Astrocyte (in vitro differentiated cells and primary cell): ENCODE measurements around the gene PGPEP1. TPM values are rescaled to one million over a fixed set of nuclear protein-coding genes. Genes with fewer than 3 reads are reported as not detected.

Experiments
- DNase-seq: peaks from one replicate; pipeline ENCODE4 v3.0.0-alpha.2; 2010; ENCODE audit warnings: low read depth
- FAIRE-seq: peaks from 2 replicates; lab custom pipeline; 2011; peaks lifted over from hg19 to GRCh38; lab: Jason Lieb, UNC
- H2AFZ ChIP-seq: 2 replicates; pipeline ENCODE4 v1.6.0; 2012; ENCODE audit warnings: low read depth, low read length, inconsistent platforms
- H3K27ac ChIP-seq: 2 replicates; pipeline ENCODE4 v1.5.1; 2011; ENCODE audit warnings: low read depth, low read length, inconsistent platforms
- H3K27me3 ChIP-seq: 2 replicates; pipeline ENCODE4 v1.6.0; 2011; ENCODE audit warnings: low read length, inconsistent platforms; ENCODE audit not compliant: insufficient read depth
- H3K36me3 ChIP-seq: 2 replicates; pipeline ENCODE4 v1.5.1; 2011; ENCODE audit warnings: low read length, inconsistent platforms; ENCODE audit not compliant: insufficient read depth
- H3K4me1 ChIP-seq: 2 replicates; pipeline ENCODE4 v1.5.1; 2011; ENCODE audit warnings: low read length, inconsistent platforms; ENCODE audit not compliant: insufficient read depth
- H3K4me2 ChIP-seq: 2 replicates; pipeline ENCODE4 v1.6.0; 2012; ENCODE audit warnings: low read length, inconsistent platforms
- H3K4me3 ChIP-seq: 2 replicates; pipeline ENCODE4 v1.5.1; 2011; ENCODE audit warnings: low read depth, mild to moderate bottlenecking, low read length, inconsistent platforms; ENCODE audit not compliant: insufficient read depth
- H3K79me2 ChIP-seq: 2 replicates; pipeline ENCODE4 v1.6.0; 2012; ENCODE audit warnings: mild to moderate bottlenecking, low read length, inconsistent platforms; ENCODE audit not compliant: insufficient read depth
- H3K9ac ChIP-seq: 2 replicates; pipeline ENCODE4 v1.6.0; 2012; ENCODE audit warnings: mild to moderate bottlenecking, low read length, inconsistent platforms
- H3K9me3 ChIP-seq: 2 replicates; pipeline ENCODE4 v1.5.1; 2012; ENCODE audit warnings: low read depth, mild to moderate bottlenecking, low read length, inconsistent platforms; ENCODE audit not compliant: insufficient read depth
- H4K20me1 ChIP-seq: 2 replicates; pipeline ENCODE4 v1.6.0; 2012; ENCODE audit warnings: low read length, inconsistent platforms; ENCODE audit not compliant: insufficient read depth
- H3K27ac Mint-ChIP-seq: one replicate; pipeline ENCODE4 v1.8.0; 2021; ENCODE audit warnings: mild to moderate bottlenecking, mixed read lengths; ENCODE audit not compliant: unreplicated experiment
- H3K27me3 Mint-ChIP-seq: one replicate; pipeline ENCODE4 v1.8.0; 2021; ENCODE audit warnings: low read depth, mixed read lengths; ENCODE audit not compliant: unreplicated experiment
- H3K36me3 Mint-ChIP-seq: one replicate; pipeline ENCODE4 v1.8.0; 2021; ENCODE audit warnings: low read depth, mixed read lengths; ENCODE audit not compliant: unreplicated experiment
- H3K4me1 Mint-ChIP-seq: one replicate; pipeline ENCODE4 v1.8.0; 2021; ENCODE audit warnings: low read depth, mixed read lengths; ENCODE audit not compliant: unreplicated experiment
- H3K4me3 Mint-ChIP-seq: one replicate; pipeline ENCODE4 v1.8.0; 2021; ENCODE audit warnings: mild to moderate bottlenecking, moderate library complexity, mixed read lengths; ENCODE audit not compliant: unreplicated experiment
- H3K9me3 Mint-ChIP-seq: one replicate; pipeline ENCODE4 v1.8.0; 2021; ENCODE audit warnings: mild to moderate bottlenecking, mixed read lengths; ENCODE audit not compliant: unreplicated experiment
- EZH2 ChIP-seq: IDR thresholded peaks from 2 replicates; pipeline ENCODE4 v1.6.1; 2012; ENCODE audit warnings: mild to moderate bottlenecking, low read length, inconsistent platforms; ENCODE audit not compliant: insufficient read depth
- total RNA-seq: library from RNA; stranded (reverse); gene quantifications from 2 replicates; pipeline ENCODE4 v1.2.1, GENCODE V29; 2021
- TF ChIP-seq, protein P1 (sequence below): IDR thresholded peaks from 2 replicates; pipeline ENCODE4 v1.5.1; 2011; ENCODE audit warnings: low read depth, mild to moderate bottlenecking, inconsistent platforms, low read length, moderate library complexity; ENCODE audit not compliant: insufficient read depth

The PGPEP1 gene
- total RNA-seq, 1 donor from 2014 or later: 28.4 TPM

DNA sequence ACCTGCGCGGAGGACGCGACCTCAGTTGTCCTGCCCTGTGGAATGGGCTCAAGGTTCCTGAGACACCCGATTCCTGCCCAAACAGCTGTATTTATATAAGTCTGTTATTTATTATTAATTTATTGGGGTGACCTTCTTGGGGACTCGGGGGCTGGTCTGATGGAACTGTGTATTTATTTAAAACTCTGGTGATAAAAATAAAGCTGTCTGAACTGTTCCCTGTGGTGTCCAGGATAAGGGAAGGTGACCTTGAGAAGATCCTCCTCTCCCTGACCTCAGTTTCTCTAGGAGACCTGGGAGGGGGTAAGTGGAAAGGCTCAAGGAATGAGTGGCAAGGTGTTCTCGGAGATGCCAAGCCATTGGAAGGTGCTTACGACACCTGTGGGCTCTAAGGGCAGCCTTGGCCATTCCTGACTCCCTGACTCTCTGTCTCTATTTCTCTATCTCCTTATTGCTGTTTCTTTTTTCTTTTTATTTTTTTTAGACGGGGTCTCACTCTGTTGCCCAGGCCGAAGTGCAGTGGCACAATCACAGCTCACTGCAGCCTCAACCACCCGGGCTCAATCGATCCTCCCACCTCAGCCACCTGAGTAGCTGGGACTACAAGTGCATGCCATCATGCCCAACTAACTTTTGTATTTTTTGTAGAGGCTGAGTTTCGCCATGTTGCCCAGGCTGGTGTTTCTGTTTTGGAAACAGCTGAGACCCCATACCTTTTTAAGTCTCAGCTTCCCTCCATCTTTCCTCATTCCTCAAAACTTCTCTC lies 48.7 kb downstream of the PGPEP1 start:
- Mint-ChIP-seq H3K9me3 (no peaks in the 10 kb centered on the region), H3K4me3 (no peak overlapping the region), H3K27ac (no peak overlapping the region), H3K27me3 (peaks cover 14% of the 10 kb centered on the region), H3K4me1 (peaks cover 3% of the 10 kb centered on the region), H3K36me3 (no peaks in the 10 kb centered on the region)
- Histone ChIP-seq H2AFZ (no peak overlapping the region), H4K20me1 (peaks cover 25% of the 10 kb centered on the region), H3K27ac (no peak overlapping the region), H3K27me3 (no peaks in the 10 kb centered on the region), H3K4me1 (peaks cover 10% of the 10 kb centered on the region), H3K79me2 (peaks cover 17% of the 10 kb centered on the region), H3K9ac (no peak overlapping the region), H3K36me3 (no peaks in the 10 kb centered on the region), H3K4me2 (peak overlapping the region; percentile 79), H3K9me3 (no peaks in the 10 kb centered on the region), H3K4me3 (peak overlapping the region; percentile 57)
- TF ChIP-seq, protein P1, sequence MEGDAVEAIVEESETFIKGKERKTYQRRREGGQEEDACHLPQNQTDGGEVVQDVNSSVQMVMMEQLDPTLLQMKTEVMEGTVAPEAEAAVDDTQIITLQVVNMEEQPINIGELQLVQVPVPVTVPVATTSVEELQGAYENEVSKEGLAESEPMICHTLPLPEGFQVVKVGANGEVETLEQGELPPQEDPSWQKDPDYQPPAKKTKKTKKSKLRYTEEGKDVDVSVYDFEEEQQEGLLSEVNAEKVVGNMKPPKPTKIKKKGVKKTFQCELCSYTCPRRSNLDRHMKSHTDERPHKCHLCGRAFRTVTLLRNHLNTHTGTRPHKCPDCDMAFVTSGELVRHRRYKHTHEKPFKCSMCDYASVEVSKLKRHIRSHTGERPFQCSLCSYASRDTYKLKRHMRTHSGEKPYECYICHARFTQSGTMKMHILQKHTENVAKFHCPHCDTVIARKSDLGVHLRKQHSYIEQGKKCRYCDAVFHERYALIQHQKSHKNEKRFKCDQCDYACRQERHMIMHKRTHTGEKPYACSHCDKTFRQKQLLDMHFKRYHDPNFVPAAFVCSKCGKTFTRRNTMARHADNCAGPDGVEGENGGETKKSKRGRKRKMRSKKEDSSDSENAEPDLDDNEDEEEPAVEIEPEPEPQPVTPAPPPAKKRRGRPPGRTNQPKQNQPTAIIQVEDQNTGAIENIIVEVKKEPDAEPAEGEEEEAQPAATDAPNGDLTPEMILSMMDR: no peak
- TF ChIP-seq EZH2: no peak
- FAIRE-seq (no peak), DNase-seq (no peak)

DNA sequence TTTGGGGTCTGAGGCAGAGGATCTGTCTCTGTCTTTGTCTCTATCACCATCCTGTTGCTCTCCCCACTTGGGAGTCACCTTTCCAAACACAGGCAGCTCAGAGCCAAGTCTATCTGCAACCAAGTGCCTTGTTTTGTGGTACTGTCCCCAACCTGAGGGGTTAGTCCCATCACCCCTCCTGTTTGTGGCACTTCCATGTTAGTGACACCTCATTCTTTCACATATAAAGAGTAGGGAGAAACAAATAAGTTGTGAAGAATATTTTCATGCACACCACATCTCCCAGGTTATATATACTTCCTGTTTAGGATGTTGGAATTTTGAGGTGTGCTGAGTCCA lies 49.3 kb downstream of the PGPEP1 start:
- Histone ChIP-seq H3K4me2 (no peak overlapping the region), H3K36me3 (no peaks in the 10 kb centered on the region), H3K9me3 (no peaks in the 10 kb centered on the region), H3K27ac (no peak overlapping the region), H4K20me1 (peaks cover 25% of the 10 kb centered on the region), H3K9ac (no peak overlapping the region), H3K4me1 (peaks cover 10% of the 10 kb centered on the region), H3K4me3 (no peak overlapping the region), H3K79me2 (peaks cover 17% of the 10 kb centered on the region), H2AFZ (no peak overlapping the region), H3K27me3 (no peaks in the 10 kb centered on the region)
- H3K27ac Mint-ChIP-seq: peak overlapping the region; percentile 34
- peaks cover 3% of the 10 kb centered on the region for H3K4me1 Mint-ChIP-seq
- DNase-seq (no peak), FAIRE-seq (no peak)
- H3K36me3 Mint-ChIP-seq: no peaks in the 10 kb centered on the region
- TF ChIP-seq EZH2: no peak
- TF ChIP-seq, protein P1: no peak
- H3K9me3 Mint-ChIP-seq: no peaks in the 10 kb centered on the region
- no peak overlapping the region for H3K4me3 Mint-ChIP-seq
- H3K27me3 Mint-ChIP-seq: peaks cover 13% of the 10 kb centered on the region
